Small intestine (tissue), 7 donors: Measurements from ENCODE around the gene SSTR3. TPM values are rescaled to one million over a fixed set of nuclear protein-coding genes. Genes with fewer than 3 reads are reported as not detected.

ENCODE experiments used
- DNase-seq, 2 donors: peaks; one replicate each; pipeline versions ENCODE4 v3.0.0 to v3.0.0-alpha.2; 2013
- FAIRE-seq: peaks from 2 replicates; lab custom pipeline; 2012; peaks lifted over from hg19 to GRCh38; lab: Jason Lieb, UNC
- H3K27ac ChIP-seq, 3 donors: one replicate each; pipeline ENCODE4 v1.5.1; 2013; ENCODE audit warnings: low read length in 2 of 3, mild to moderate bottlenecking in 2 of 3, control low read depth in 1 of 3, inconsistent platforms in 1 of 3, low read depth in 1 of 3, moderate library complexity in 1 of 3
- H3K27me3 ChIP-seq, 3 donors: one replicate each; pipeline ENCODE4 v1.6.1; 2013; ENCODE audit warnings: low read length in 3 of 3, inconsistent platforms in 1 of 3; ENCODE audit not compliant: control insufficient read depth in 3 of 3, insufficient read depth in 3 of 3
- H3K36me3 ChIP-seq, 3 donors: one replicate each; pipeline ENCODE4 v1.6.1; 2013; ENCODE audit warnings: low read length in 3 of 3, inconsistent platforms in 1 of 3, low read depth in 1 of 3, mild to moderate bottlenecking in 1 of 3, moderate library complexity in 1 of 3; ENCODE audit not compliant: control insufficient read depth in 3 of 3, insufficient read depth in 2 of 3
- H3K4me1 ChIP-seq, 3 donors: one replicate each; pipeline ENCODE4 v1.6.1; 2013; ENCODE audit warnings: low read length in 2 of 3, inconsistent platforms in 1 of 3, low read depth in 1 of 3, mild to moderate bottlenecking in 1 of 3, moderate library complexity in 1 of 3; ENCODE audit not compliant: control insufficient read depth in 3 of 3, insufficient read depth in 2 of 3
- H3K4me3 ChIP-seq, 3 donors: one replicate each; pipeline ENCODE4 v1.5.1; 2013; ENCODE audit warnings: low read length in 3 of 3, control low read depth in 1 of 3, inconsistent platforms in 1 of 3, low read depth in 1 of 3, mild to moderate bottlenecking in 1 of 3, moderate library complexity in 1 of 3
- H3K9me3 ChIP-seq, 2 donors: one replicate each; pipeline ENCODE4 v1.6.1; 2013; ENCODE audit warnings: low read depth in 1 of 2, low read length in 1 of 2; ENCODE audit not compliant: control insufficient read depth in 2 of 2, insufficient read depth in 1 of 2
- WGBS, 3 donors: extraction: QIAGEN DNeasy Blood & Tissue Kit; methylation state at CpG; one replicate each; pipeline ENCODE4 v1.1.7; 2013; 5-methylcytosine and 5-hydroxymethylcytosine counted together
- polyA plus RNA-seq, 4 donors: library from polyadenylated mRNA; stranded (reverse) in 3 of 4; unstranded in 1 of 4; fragments of 200-250 nt in 3 of 4; fragments of 120-200 nt in 1 of 4; gene quantifications; one replicate each; pipeline versions ENCODE4 v1.2.1 to v1.2.3, GENCODE V29; 2013
- donor health status: healthy with polysubstance abuse.
- donor health status: control.
- donor health status: control.
- donor health status: Bipolar disorder and iron deficiency.
- donor health status: healthy.

SSTR3 gene
- polyA plus RNA-seq, 4 donors: 0.09 to 0.49 TPM; not detected in 2

GRCh38 chr22:37156686-37157435 lies 55.4 kb downstream of the SSTR3 start:
- no peak overlapping the region for H3K27ac ChIP-seq
- DNase-seq (no peak), FAIRE-seq (no peak)
- H3K36me3 ChIP-seq: no peaks in the 10 kb centered on the region
- no peaks in the 10 kb centered on the region for H3K4me1 ChIP-seq
- no peak overlapping the region for H3K4me3 ChIP-seq
- 72 to 82% (median 79%) methylated on average over 13 of the region's 13 CpGs for WGBS, 3 donors
- H3K27me3 ChIP-seq: peaks cover 0 to 3% (median 0%) of the 10 kb centered on the region in 3 donors
- H3K9me3 ChIP-seq: peaks cover 0 to 10% of the 10 kb centered on the region in 2 donors

- H3K36me3 ChIP-seq: no peaks in the 10 kb centered on the region
- peaks cover 0 to 3% (median 0%) of the 10 kb centered on the region in 3 donors for H3K27me3 ChIP-seq
- FAIRE-seq (no peak), DNase-seq (no peak)
- H3K4me3 ChIP-seq: no peak overlapping the region
- 92 to 95% (median 93%) methylated on average over 8 of the region's 8 CpGs for WGBS, 3 donors
- H3K4me1 ChIP-seq: no peaks in the 10 kb centered on the region
- no peak overlapping the region for H3K27ac ChIP-seq
- H3K9me3 ChIP-seq: peaks cover 0 to 3% of the 10 kb centered on the region in 2 donors
Measured at GRCh38 chr22:37155971-37156370, 56.3 kb downstream of the SSTR3 start.

GRCh38 chr22:37154925-37155712 lies 57.2 kb downstream of the SSTR3 start:
- DNase-seq (no peak), FAIRE-seq (no peak)
- 74 to 80% (median 79%) methylated on average over 7 of the region's 7 CpGs for WGBS, 3 donors

More at GRCh38 chr22:37154925-37155712, 57.2 kb downstream of the SSTR3 start:
- Histone ChIP-seq H3K27ac (no peak overlapping the region), H3K27me3 (peaks cover 0 to 3% (median 0%) of the 10 kb centered on the region in 3 donors), H3K4me1 (no peaks in the 10 kb centered on the region), H3K4me3 (no peak overlapping the region), H3K9me3 (peaks cover 0 to 3% of the 10 kb centered on the region in 2 donors), H3K36me3 (no peaks in the 10 kb centered on the region)

Other genes with a start within 250 kb of the SSTR3 start
- 100 to 1,000 TPM; 134 to 526 (median 354) TPM for gene TST, start 193.0 kb downstream of the SSTR3 start, polyA plus RNA-seq
- 100 to 1,000 TPM; 192 to 549 (median 305) TPM for gene MPST, start 192.7 kb downstream of the SSTR3 start, polyA plus RNA-seq
- gene KCTD17, start 160.7 kb downstream of the SSTR3 start, polyA plus RNA-seq: 10 to 100 TPM in 2 of 4 donors, 1 to 10 TPM in 2; 3.6 to 18.8 (median 10.3) TPM
- 1 to 10 TPM in 2 of 4 donors, under 1 TPM in 2; 0.40 to 4.2 (median 1.3) TPM for gene TMPRSS6, start 102.8 kb downstream of the SSTR3 start, polyA plus RNA-seq
- gene IL2RB, start 62.6 kb downstream of the SSTR3 start, polyA plus RNA-seq: 1 to 10 TPM; 1.0 to 3.5 (median 1.6) TPM
- gene C1QTNF6, start 24.2 kb downstream of the SSTR3 start, polyA plus RNA-seq: 10 to 100 TPM in 1 of 4 donors, 1 to 10 TPM in 3; 2.4 to 20.0 (median 3.1) TPM
- 10 to 100 TPM; 12.1 to 41.1 (median 24.8) TPM for gene RAC2, start 31.8 kb upstream of the SSTR3 start, polyA plus RNA-seq
- gene CYTH4, start 70.0 kb upstream of the SSTR3 start, polyA plus RNA-seq: 1 to 10 TPM; 1.1 to 5.4 (median 3.6) TPM
- under 1 TPM in 2 of 4 donors, not detected in 2; 0.07 to 0.16 TPM for gene ELFN2, start 215.0 kb upstream of the SSTR3 start, polyA plus RNA-seq